ENCODE data around the gene CDHR5.

Gene CDHR5

GRCh38 chr11:643849-644738, 19.3 kb upstream of the CDHR5 start:
- DNase-seq (ENCODE audit: low read depth): no peak
- TF ChIP-seq, protein P1, sequence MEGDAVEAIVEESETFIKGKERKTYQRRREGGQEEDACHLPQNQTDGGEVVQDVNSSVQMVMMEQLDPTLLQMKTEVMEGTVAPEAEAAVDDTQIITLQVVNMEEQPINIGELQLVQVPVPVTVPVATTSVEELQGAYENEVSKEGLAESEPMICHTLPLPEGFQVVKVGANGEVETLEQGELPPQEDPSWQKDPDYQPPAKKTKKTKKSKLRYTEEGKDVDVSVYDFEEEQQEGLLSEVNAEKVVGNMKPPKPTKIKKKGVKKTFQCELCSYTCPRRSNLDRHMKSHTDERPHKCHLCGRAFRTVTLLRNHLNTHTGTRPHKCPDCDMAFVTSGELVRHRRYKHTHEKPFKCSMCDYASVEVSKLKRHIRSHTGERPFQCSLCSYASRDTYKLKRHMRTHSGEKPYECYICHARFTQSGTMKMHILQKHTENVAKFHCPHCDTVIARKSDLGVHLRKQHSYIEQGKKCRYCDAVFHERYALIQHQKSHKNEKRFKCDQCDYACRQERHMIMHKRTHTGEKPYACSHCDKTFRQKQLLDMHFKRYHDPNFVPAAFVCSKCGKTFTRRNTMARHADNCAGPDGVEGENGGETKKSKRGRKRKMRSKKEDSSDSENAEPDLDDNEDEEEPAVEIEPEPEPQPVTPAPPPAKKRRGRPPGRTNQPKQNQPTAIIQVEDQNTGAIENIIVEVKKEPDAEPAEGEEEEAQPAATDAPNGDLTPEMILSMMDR (IDR thresholded peaks at IDR 0.05; ENCODE audit: low read length, missing control alignments): no peak
- H3K4me3 ChIP-seq (replicated peaks; ENCODE audit: low read depth, low read length): no peak overlapping the region

- no peak overlapping the region for H3K4me3 ChIP-seq (replicated peaks; ENCODE audit: low read depth, low read length)
- no peak for DNase-seq (ENCODE audit: low read depth)
- TF ChIP-seq, protein P1 (IDR thresholded peaks at IDR 0.05; ENCODE audit: low read length, missing control alignments): no peak
Measured at GRCh38 chr11:643366-643765, 18.6 kb upstream of the CDHR5 start.

DNA sequence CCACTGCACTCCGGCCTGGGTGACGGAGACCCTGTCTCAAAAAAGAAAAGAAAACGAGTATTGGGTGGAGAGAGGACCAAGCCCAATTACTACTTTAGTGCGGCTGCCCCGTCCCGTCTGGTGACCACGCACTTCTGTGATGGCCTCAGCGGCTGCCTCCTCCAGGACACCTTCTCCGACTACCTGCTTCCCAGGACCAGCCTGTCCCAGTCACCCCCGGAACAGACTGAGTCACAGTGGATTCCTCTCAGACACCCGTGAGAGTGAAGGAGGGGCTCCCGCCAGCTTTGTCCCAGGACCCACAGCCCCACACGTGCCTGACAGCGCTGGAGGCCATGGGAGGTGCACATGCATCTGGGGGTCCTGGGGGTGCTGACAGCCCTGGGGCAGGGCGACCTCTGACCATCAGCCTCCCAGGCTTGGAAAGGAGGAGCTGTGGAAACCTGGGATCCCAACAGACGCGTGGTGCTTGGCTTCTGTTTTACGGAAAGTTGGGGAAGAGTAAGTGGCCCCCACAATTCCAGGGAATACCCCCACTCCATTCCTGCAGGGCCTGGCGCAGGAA, 17.1 kb upstream of the CDHR5 start:
- no peak overlapping the region for H3K4me3 ChIP-seq (replicated peaks; ENCODE audit: low read depth, low read length)
- TF ChIP-seq, protein P1 (IDR thresholded peaks at IDR 0.05; ENCODE audit: low read length, missing control alignments): no peak
- DNase-seq (ENCODE audit: low read depth): no peak

DNA sequence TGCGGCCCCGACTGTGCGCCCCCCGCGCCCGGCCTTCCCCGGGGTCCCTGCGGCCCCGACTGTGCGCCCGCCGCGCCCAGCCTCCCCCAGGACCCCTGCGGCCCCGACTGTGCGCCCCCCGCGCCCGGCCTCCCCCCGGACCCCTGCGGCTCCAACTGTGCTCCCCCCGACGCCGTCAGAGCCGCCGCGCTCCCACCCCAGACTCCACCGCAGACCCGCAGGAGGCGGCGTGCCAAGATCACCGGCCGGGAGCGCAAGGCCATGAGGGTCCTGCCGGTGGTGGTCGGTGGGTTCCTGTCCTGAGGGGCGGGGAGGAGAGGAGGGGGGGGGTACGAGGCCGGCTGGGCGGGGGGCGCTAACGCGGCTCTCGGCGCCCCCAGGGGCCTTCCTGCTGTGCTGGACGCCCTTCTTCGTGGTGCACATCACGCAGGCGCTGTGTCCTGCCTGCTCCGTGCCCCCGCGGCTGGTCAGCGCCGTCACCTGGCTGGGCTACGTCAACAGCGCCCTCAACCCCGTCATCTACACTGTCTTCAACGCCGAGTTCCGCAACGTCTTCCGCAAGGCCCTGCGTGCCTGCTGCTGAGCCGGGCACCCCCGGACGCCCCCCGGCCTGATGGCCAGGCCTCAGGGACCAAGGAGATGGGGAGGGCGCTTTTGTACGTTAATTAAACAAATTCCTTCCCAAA, 15.4 kb upstream of the CDHR5 start:
- no peak for DNase-seq (ENCODE audit: low read depth)
- no peak overlapping the region for H3K4me3 ChIP-seq (replicated peaks; ENCODE audit: low read depth, low read length)
- TF ChIP-seq, protein P1 (IDR thresholded peaks at IDR 0.05; ENCODE audit: low read length, missing control alignments): no peak

DNA sequence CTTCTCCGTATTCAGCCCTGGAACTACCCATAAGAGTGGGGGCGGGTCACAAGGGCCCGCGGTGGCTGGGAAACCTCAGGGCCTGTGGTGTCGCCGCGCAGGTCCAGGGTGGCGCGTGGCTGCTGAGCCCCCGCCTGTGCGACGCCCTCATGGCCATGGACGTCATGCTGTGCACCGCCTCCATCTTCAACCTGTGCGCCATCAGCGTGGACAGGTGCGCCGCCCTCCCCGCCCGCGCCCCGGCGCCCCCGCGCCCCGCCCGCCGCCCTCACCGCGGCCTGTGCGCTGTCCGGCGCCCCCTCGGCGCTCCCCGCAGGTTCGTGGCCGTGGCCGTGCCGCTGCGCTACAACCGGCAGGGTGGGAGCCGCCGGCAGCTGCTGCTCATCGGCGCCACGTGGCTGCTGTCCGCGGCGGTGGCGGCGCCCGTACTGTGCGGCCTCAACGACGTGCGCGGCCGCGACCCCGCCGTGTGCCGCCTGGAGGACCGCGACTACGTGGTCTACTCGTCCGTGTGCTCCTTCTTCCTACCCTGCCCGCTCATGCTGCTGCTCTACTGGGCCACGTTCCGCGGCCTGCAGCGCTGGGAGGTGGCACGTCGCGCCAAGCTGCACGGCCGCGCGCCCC, 14.7 kb upstream of the CDHR5 start:
- TF ChIP-seq, protein P1 (IDR thresholded peaks at IDR 0.05; ENCODE audit: low read length, missing control alignments): no peak
- no peak overlapping the region for H3K4me3 ChIP-seq (replicated peaks; ENCODE audit: low read depth, low read length)
- no peak for DNase-seq (ENCODE audit: low read depth)

DNA sequence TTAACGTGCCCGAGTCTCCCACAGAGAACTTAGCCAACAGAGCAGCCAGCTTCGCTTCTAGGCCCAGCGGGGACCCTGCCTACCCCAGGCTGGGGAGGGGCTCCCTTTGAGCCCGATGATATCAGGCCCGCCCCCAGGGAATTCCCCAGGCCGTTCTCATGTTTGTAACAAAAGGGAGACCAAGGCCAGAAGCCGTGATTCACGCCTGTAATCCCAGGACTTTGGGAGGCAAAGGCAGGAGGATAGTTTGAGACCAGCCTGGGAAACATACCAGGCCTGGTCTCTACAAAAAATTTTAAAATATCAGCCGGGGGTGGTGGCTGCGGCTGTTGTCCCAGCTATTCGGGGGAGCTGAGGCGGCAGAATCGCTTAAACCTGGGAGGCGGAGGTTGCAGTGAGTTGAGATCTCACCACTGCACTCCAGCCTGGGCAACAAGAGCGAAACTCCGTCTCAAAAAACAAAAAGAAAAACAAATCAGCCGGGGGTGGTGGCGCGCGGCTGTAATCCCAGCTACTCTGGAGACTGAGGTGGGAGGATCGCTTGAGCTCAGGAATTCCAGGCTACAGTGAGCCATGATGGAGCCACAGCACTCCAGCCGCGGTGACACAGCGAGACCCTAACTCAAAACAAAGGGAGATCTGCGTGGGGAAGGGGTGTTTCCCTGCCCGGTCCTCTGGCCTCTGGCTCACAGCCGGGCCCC, 14.0 kb upstream of the CDHR5 start:
- no peak for DNase-seq (ENCODE audit: low read depth)
- TF ChIP-seq, protein P1 (IDR thresholded peaks at IDR 0.05; ENCODE audit: low read length, missing control alignments): no peak
- no peak overlapping the region for H3K4me3 ChIP-seq (replicated peaks; ENCODE audit: low read depth, low read length)
